GM12872 (cell line): Measurements from ENCODE around the gene SPCS1.

ENCODE experiments used
- TF ChIP-seq, protein P1 (sequence below): IDR thresholded peaks from 3 replicates; pipeline ENCODE4 v1.5.1; 2011; ENCODE audit warnings: low read depth, mild to moderate bottlenecking, low read length, moderate library complexity; ENCODE audit not compliant: insufficient read depth

Gene SPCS1

DNA sequence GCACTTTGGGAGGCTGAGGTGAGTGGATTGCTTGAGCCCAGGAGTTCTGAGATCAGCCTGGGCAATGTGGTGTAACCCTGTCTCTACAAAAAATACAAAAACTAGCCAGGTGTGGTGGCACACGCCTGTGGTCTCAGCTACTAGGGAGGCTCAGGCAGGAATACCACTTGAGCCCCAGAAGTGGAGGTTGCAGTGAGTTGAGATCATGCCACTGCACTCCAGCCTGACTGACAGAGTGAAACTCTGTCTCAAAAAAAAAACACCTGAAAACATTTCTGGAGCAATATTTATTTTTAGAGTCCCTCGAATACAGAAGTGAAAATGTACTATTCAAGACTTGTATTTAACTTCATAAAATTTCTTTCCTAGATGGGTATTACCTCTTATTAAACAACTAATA lies 4.6 kb downstream of the SPCS1 start:
- TF ChIP-seq, protein P1, sequence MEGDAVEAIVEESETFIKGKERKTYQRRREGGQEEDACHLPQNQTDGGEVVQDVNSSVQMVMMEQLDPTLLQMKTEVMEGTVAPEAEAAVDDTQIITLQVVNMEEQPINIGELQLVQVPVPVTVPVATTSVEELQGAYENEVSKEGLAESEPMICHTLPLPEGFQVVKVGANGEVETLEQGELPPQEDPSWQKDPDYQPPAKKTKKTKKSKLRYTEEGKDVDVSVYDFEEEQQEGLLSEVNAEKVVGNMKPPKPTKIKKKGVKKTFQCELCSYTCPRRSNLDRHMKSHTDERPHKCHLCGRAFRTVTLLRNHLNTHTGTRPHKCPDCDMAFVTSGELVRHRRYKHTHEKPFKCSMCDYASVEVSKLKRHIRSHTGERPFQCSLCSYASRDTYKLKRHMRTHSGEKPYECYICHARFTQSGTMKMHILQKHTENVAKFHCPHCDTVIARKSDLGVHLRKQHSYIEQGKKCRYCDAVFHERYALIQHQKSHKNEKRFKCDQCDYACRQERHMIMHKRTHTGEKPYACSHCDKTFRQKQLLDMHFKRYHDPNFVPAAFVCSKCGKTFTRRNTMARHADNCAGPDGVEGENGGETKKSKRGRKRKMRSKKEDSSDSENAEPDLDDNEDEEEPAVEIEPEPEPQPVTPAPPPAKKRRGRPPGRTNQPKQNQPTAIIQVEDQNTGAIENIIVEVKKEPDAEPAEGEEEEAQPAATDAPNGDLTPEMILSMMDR = no peak

DNA sequence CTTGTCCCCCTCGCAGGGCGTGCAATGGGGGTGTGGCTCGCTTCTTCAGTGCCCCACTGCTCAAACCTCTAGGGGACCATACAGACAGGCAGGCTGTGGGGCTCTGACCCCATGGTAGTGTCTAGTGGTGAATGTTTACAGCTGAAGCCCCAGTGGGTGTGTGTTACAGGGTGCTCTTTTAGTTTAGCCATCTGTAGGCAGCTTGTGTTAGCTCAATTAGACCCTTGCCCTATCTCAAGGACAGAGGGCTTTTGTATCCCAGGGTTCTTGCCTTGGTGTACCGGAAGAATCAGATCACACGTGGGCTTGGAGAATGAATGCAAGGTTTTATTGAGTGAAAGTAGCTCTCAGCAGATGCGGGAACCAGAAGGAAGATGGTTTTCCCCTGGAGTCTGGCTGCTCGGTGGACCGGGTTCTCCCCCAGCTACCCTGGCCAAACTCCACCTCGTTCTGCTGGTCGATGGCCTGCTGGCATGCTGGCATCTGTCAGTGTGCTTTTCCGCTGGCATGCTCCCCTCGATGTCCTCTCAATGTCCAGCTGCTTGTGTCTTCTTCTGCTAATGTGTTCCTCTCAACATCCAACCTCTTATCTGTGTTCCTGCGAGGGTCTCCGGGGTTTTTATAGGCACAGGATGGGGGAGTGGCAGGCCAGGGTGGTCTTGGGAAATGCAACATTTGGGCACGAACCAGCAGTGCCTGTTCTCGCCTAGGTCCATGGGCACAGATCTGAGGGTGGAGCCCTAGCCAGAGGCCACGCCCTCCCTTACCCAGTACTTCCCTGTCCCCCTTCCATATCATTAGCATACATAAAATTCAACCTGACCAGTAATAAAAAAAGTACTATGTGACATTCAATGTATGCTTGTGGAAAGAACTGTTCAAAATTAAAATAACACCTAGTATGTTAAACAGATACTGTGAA lies 6.6 kb downstream of the SPCS1 start:
- TF ChIP-seq, protein P1 = no peak

DNA sequence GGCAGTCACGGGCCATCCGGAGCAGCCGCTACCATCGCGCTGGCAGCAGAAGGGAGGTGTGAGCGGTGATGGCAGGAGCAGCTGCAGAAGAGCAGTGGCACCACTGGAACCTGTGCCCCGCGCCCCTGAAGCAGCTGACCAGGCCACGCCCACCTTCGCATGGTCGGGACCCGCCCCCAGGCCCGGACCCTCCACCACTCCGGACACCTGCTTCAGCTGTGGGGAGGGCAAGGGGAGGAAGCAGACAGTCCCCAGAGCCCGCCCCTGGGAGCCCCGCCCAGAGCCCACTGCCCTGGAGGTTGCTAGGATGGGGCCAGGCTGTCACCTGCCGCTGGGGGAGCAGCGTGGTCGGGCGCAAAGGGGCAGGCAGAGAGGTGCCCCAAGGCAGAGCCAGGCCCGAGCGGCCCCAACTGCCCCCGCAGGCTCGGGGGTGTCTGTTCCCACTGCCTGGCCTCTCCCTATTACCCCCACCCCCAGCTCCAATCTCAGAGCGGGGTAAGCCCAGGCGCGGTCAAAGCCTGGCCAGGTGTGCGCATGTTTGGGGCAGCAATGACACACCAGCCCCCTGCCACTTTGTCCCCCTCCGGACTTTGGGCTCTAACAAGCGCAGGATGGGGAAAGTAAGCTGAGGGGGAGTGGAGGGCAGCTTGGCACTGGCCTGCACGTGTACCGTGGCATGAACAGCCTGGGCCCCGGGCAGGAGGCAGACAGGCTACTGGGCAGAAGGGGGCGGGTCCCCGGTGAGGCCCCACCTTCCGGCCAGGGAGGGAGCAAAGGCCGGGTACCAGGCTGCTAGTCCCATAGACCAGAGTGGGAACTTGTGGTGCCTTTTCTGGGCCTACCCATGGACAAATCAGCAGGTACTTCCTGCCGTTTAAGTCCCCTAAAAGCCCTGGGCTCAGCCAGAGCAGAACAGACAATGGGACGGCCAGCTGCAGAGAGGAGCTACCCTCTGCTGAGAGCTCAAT lies 8.7 kb downstream of the SPCS1 start:
- TF ChIP-seq, protein P1 = no peak

DNA sequence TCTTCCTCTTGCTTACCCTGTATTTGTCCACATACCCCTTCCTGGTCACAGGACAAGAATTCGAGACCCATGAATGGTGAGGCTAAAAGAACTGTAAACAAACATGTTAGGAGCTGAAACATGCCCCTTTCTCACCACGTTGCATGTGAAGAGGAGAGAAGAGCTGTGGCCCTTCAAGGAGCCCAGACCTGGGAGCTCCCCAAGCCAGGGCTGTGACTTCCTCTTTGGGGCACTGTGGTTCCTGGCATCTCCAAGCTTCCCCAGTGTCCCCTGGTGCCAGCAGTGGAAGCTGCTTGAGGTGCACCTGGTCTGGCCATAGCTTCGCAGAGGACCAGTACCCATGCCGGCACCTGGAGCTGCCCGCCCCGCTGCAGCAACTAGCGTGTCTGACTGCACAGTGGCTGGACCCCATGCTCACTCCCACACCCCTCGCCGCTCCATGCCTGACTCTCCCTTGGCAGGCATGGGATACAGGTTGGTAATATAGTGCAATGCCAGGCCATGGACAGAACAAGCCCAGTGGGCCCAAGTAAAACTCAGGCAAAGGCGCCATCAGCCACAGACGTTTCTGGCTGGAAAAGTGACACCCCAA lies 9.9 kb downstream of the SPCS1 start:
- TF ChIP-seq, protein P1 = no peak

DNA sequence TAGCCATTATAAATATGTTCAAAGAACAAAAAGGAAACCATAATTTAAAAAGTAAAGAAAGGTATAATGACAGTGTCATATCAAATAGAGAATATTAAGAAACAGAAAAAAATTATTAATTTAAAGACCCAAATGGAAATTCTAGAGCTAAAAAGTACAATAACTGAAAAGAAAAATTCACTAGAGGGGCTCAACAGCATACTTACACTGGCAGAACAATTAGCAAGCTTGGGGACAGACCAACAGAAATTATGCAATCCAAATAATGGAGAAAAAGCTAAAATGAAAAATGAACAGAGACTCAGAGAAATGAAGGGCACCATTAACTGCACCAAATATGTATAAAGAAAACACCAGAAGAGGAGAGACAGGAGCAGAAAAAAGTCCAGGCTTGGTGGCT lies 13.7 kb downstream of the SPCS1 start:
- TF ChIP-seq, protein P1 = no peak

DNA sequence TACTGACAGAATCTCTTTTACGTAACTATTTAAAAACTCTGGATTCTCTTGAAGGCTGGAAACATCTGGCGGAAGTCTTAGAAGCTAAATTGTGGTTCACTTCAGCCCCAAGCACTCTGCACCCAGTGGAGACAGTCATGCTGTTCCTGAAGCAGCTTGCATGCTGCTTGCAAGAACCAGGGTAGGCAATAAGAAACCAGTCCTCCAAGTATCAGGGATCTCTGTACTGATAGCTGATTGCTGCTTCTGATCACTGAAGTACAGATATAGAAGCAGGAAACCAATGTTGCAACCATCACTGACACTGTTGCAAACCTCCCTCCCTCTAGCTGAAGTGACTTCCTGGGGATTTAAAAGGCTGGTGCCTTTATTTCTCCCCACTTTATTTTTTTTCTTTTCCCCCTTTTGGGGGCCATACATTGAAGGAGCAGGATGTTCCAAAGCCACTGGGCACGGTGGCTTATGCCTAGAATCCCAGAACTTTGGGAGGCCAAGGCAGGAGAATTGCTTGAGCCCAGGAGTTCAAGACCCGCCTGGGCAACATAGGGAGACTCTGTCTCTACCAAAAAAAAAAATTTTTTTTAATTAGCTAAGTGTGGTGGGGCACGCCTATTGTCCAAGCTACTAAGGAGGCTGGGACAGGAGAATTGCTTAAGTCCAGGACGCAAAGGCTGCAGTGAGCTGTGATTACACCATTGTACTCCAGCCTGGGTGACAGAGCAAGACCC lies 15.3 kb downstream of the SPCS1 start:
- TF ChIP-seq, protein P1 = no peak
